ENCODE results near the gene F10. TPM values are rescaled to one million over a fixed set of nuclear protein-coding genes. Genes with fewer than 3 reads are reported as not detected.
A peak's percentile ranks its signal among the peaks of the same experiment; 100 is the strongest.
"Not testable (repeated sequence)": the region's sequence is repeated elsewhere in the genome, so short reads cannot be mapped to it uniquely, and the experiment has no call there.

Gene F10
- polyA plus RNA-seq, 1 donor from 2014 or later, result not detected

GRCh38 chr13:113102302-113102701 lies 20.3 kb upstream of the F10 start:
- H3K36me3 ChIP-seq (ENCODE audit: insufficient read depth, low read length); H3K27ac ChIP-seq (ENCODE audit: low read length); H2AFZ ChIP-seq (ENCODE audit: low read depth, low read length); H3K9ac ChIP-seq (ENCODE audit: low read length); H3K9me3 ChIP-seq (ENCODE audit: low read length); H3K79me2 ChIP-seq (replicated peaks; ENCODE audit: insufficient read depth, low read length); H3K4me2 ChIP-seq (ENCODE audit: low read length); H3K27me3 ChIP-seq (ENCODE audit: insufficient read depth, low read depth, low read length); H3F3A ChIP-seq (ENCODE audit: insufficient read depth, low read length, poor library complexity, severe bottlenecking); H3K9me2 ChIP-seq (ENCODE audit: insufficient read depth, low read length); H3K4me3 ChIP-seq (ENCODE audit: low read length); H4K20me1 ChIP-seq (ENCODE audit: insufficient read depth): not testable (repeated sequence)
- TF ChIP-seq POLR2AphosphoS5 (IDR thresholded peaks at IDR 0.05), result peak; percentile 7

DNA sequence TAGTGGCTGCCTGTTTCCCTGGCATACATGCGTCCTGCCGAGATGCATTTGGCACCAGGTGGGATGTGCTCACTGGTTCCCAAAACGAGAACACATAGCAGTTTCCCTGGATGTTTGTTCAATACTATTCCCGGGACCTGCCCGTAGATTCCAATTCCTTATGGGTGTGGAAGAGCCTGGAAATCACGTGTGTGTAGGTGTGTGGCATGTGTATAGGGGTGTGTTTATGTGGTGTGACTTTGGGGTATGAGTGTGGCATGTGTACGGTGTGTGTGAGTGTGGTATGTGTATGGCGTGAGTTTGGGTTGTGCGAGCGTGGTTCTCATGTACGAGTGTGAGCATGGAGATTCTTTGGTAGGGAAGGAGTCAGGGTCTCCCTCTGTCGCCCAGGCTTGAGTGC lies 19.9 kb upstream of the F10 start:
- no peaks in the 10 kb centered on the region for H3K79me2 ChIP-seq (replicated peaks; ENCODE audit: insufficient read depth, low read length)
- H3K27ac ChIP-seq (ENCODE audit: low read length), result no peak overlapping the region
- TF ChIP-seq POLR2AphosphoS5 (IDR thresholded peaks at IDR 0.05) (no peak), CTCF (IDR thresholded peaks at IDR 0.05; ENCODE audit: poor library complexity, severe bottlenecking) (no peak), RAD21 (conservative IDR thresholded peaks at IDR 0.05) (no peak), EP300 (conservative IDR thresholded peaks at IDR 0.05; ENCODE audit: poor library complexity, severe bottlenecking) (no peak), EZH2 (IDR thresholded peaks at IDR 0.05; ENCODE audit: borderline replicate concordance, insufficient read depth, low read length, poor library complexity, severe bottlenecking) (no peak), TAF1 (IDR thresholded peaks at IDR 0.05; ENCODE audit: low read depth) (no peak), MXI1 (conservative IDR thresholded peaks at IDR 0.05; ENCODE audit: poor library complexity, severe bottlenecking) (no peak), SMC3 (conservative IDR thresholded peaks at IDR 0.05; ENCODE audit: poor library complexity) (no peak), REST (IDR thresholded peaks at IDR 0.05; ENCODE audit: borderline replicate concordance) (no peak)
- H3K9me2 ChIP-seq (ENCODE audit: insufficient read depth, low read length), result no peaks in the 10 kb centered on the region
- no peaks in the 10 kb centered on the region for H3K27me3 ChIP-seq (ENCODE audit: insufficient read depth, low read depth, low read length)
- no peaks in the 10 kb centered on the region for H3K9me3 ChIP-seq (ENCODE audit: low read length)
- H4K20me1 ChIP-seq (ENCODE audit: insufficient read depth), result no peaks in the 10 kb centered on the region
- H3K4me3 ChIP-seq (ENCODE audit: low read length), result no peak overlapping the region
- peaks cover 9% of the 10 kb centered on the region for H3K36me3 ChIP-seq (ENCODE audit: insufficient read depth, low read length)
- H2AFZ ChIP-seq (ENCODE audit: low read depth, low read length), result no peak overlapping the region
- H3F3A ChIP-seq (ENCODE audit: insufficient read depth, low read length, poor library complexity, severe bottlenecking), result peaks cover 6% of the 10 kb centered on the region
- H3K9ac ChIP-seq (ENCODE audit: low read length), result no peak overlapping the region
- no peak overlapping the region for H3K4me2 ChIP-seq (ENCODE audit: low read length)

GRCh38 chr13:113103646-113104045 lies 19.0 kb upstream of the F10 start:
- no peak overlapping the region for H2AFZ ChIP-seq (ENCODE audit: low read depth, low read length)
- H3K4me2 ChIP-seq (ENCODE audit: low read length), result no peak overlapping the region
- no peaks in the 10 kb centered on the region for H3K9me3 ChIP-seq (ENCODE audit: low read length)
- no peak for TF ChIP-seq EP300 (conservative IDR thresholded peaks at IDR 0.05; ENCODE audit: poor library complexity, severe bottlenecking)
- no peak for TF ChIP-seq SMC3 (conservative IDR thresholded peaks at IDR 0.05; ENCODE audit: poor library complexity)
- TF ChIP-seq POLR2AphosphoS5 (IDR thresholded peaks at IDR 0.05), result no peak
- no peak for TF ChIP-seq TAF1 (IDR thresholded peaks at IDR 0.05; ENCODE audit: low read depth)
- no peak for TF ChIP-seq RAD21 (conservative IDR thresholded peaks at IDR 0.05)
- TF ChIP-seq MXI1 (conservative IDR thresholded peaks at IDR 0.05; ENCODE audit: poor library complexity, severe bottlenecking), result no peak
- no peak for TF ChIP-seq REST (IDR thresholded peaks at IDR 0.05; ENCODE audit: borderline replicate concordance)
- TF ChIP-seq EZH2 (IDR thresholded peaks at IDR 0.05; ENCODE audit: borderline replicate concordance, insufficient read depth, low read length, poor library complexity, severe bottlenecking), result no peak
- TF ChIP-seq CTCF (IDR thresholded peaks at IDR 0.05; ENCODE audit: poor library complexity, severe bottlenecking), result no peak
- no peaks in the 10 kb centered on the region for H3K9me2 ChIP-seq (ENCODE audit: insufficient read depth, low read length)
- no peak overlapping the region for H3K4me3 ChIP-seq (ENCODE audit: low read length)
- H3F3A ChIP-seq (ENCODE audit: insufficient read depth, low read length, poor library complexity, severe bottlenecking), result peaks cover 4% of the 10 kb centered on the region
- no peaks in the 10 kb centered on the region for H3K79me2 ChIP-seq (replicated peaks; ENCODE audit: insufficient read depth, low read length)
- H3K36me3 ChIP-seq (ENCODE audit: insufficient read depth, low read length), result peaks cover 5% of the 10 kb centered on the region
- H3K27ac ChIP-seq (ENCODE audit: low read length), result no peak overlapping the region
- no peaks in the 10 kb centered on the region for H3K27me3 ChIP-seq (ENCODE audit: insufficient read depth, low read depth, low read length)
- H4K20me1 ChIP-seq (ENCODE audit: insufficient read depth), result no peaks in the 10 kb centered on the region
- no peak overlapping the region for H3K9ac ChIP-seq (ENCODE audit: low read length)

All from neural cell (in vitro differentiated cells).